GM10248 (cell line): ENCODE measurements around the gene POLD4.

Experiments
- CTCF ChIA-PET: fragments of 300-600 bp; sonication (Branson Sonifier 250); formaldehyde crosslinking; extraction: SDS; loops from one replicate; lab custom pipeline; 2021; ENCODE audit warnings: antibody characterized with exemption; lab: Yijun Ruan, JAX
- POLR2A ChIA-PET: fragments of 350-650 bp; sonication (Branson Sonifier 250); formaldehyde crosslinking; extraction: SDS; loops from one replicate; lab custom pipeline; 2020; ENCODE audit warnings: antibody characterized with exemption; lab: Yijun Ruan, JAX
- DNase-seq: peaks from one replicate; pipeline ENCODE4 v3.0.0; 2012; ENCODE audit errors: extremely low spot score
- CTCF ChIP-seq: IDR thresholded peaks from 2 replicates; pipeline ENCODE4 v1.5.1; 2012; ENCODE audit warnings: mild to moderate bottlenecking, low read depth; ENCODE audit errors: extremely low read depth, missing control alignments, control extremely low read depth

The POLD4 gene

GRCh38 chr11:67364169-67364568 is 10.8 kb upstream of the POLD4 start:
- TF ChIP-seq CTCF: no peak
- CTCF ChIA-PET: interaction anchor here (17.5 to 42.5 kb wide), 3 partner anchors 3 to 24 kb away, joined by 242 to 1573 read pairs (median 1573); partner anchors contain the start of genes CLCF1, POLD4, PPP1CA and RAD9A
- POLR2A ChIA-PET: no interaction called here
- DNase-seq: no peak

- CTCF ChIA-PET: interaction anchor here (1.3 to 37.4 kb wide), 5 partner anchors 18 to 284 kb away, joined by 3 to 1573 read pairs (median 127); partner anchors contain the start of genes CLCF1, PPP1CA, RAD9A and TBC1D10C
- peak; percentile 2 for DNase-seq
- POLR2A ChIA-PET: no interaction called here
- TF ChIP-seq CTCF: no peak
Observed at GRCh38 chr11:67357831-67358670, 4.7 kb upstream of the POLD4 start.

- peak; percentile 91 for TF ChIP-seq CTCF
- DNase-seq: peak; percentile 81
- ChIA-PET POLR2A (no interaction called here), CTCF (interaction anchor here (0.6 to 37.4 kb wide), 18 partner anchors 17 to 303 kb away, joined by 3 to 1573 read pairs (median 3); partner anchors contain the start of genes CLCF1, KDM2A, NUDT8 and PPP1CA)
Observed at GRCh38 chr11:67356864-67357561, 3.7 kb upstream of the POLD4 start.

GRCh38 chr11:67356387-67356863 is 3.1 kb upstream of the POLD4 start:
- no peak for DNase-seq
- TF ChIP-seq CTCF: no peak
- CTCF ChIA-PET: interaction anchor here (0.8 to 37.4 kb wide), 17 partner anchors 17 to 303 kb away, joined by 3 to 1573 read pairs (median 3); partner anchors contain the start of genes CDK2AP2, CLCF1, KDM2A and NUDT8
- POLR2A ChIA-PET: interaction anchor here (0.8 kb wide), 1 partner anchor 26 kb away, joined by 4 read pairs; no protein-coding TSS in a partner anchor

- POLR2A ChIA-PET: interaction anchor here (0.8 kb wide), 1 partner anchor 27 kb away, joined by 4 read pairs; no protein-coding TSS in a partner anchor
- CTCF ChIA-PET: interaction anchor here (0.8 to 37.4 kb wide), 13 partner anchors 16 to 304 kb away, joined by 3 to 1573 read pairs (median 4); partner anchors contain the start of genes CDK2AP2, CLCF1, KDM2A and NUDT8
- DNase-seq: peak; percentile 1
- no peak for TF ChIP-seq CTCF
Observed at GRCh38 chr11:67355794-67356386, 2.5 kb upstream of the POLD4 start.
